Stimulated activated CD8-positive, alpha-beta memory T cell treated with anti-CD3 and anti-CD28 coated beads, Interleukin-15, amount 100 ng/mL, for 24 hours (primary cell): Measurements from ENCODE around the gene SDSL.

ENCODE experiments used
- DNase-seq: peaks from one replicate; pipeline ENCODE4 v3.0.0-alpha.2; 2020; ENCODE audit warnings: low read depth

The SDSL gene

DNA sequence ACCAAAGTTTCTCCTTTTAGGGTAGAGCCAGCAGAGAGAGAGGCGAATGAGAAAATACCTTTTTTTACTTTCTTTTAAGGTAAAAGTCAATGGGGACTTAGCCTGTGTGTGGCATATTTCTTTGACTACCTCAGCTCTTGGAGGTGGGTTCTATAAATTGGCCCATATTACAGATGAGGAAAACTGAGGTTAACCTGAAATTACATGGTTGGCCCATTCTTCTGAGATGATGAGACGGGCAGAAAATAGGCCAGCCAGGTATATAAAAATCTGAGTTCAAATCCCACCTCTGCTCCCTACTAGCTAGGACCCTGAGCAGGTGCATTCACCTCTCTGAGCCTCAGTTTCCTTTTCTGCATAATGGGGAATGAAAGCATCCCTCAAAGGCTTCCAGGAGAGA lies 27.1 kb downstream of the SDSL start:
- DNase-seq = no peak

DNA sequence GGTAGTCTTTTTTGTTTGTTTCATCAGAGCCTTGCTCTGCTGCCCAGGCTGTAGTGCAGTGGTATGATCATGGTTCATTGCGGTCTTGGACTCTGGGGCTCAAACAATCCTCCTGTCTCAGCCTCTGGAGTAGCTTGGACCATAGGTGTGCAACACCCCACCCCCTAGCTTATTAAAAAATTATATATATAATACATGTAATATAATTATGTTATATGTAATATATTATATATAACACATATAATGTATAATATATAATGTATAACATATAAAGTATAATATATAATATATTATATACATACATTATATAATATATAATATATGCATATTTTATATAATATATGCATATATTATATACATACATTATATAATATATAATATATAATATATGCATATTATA lies 27.7 kb downstream of the SDSL start:
- DNase-seq = no peak

GRCh38 chr12:113452458-113452857 lies 30.3 kb downstream of the SDSL start:
- no peak for DNase-seq

DNA sequence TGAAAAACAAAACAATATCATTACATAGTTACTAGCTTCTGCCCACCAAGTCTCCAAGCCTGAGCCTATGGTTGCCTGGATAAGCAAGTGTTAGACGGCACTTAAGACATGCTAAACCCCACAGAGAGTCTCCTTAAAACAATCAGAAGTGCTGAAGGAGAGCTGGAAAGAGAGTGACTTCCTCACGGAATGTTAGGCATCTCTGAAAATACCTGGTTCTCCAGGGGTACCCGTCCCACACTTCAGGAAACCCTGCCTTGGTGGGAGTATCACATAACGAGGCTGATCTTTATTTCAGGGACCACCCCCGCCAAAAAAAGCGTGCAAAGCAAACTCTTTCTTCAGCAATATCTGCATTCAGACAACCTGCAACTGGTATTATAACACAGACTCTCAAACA lies 31.1 kb downstream of the SDSL start:
- no peak for DNase-seq

GRCh38 chr12:113456199-113456598 lies 34.0 kb downstream of the SDSL start:
- no peak for DNase-seq

- DNase-seq = no peak
Observed at GRCh38 chr12:113456761-113457160, 34.6 kb downstream of the SDSL start.

DNA sequence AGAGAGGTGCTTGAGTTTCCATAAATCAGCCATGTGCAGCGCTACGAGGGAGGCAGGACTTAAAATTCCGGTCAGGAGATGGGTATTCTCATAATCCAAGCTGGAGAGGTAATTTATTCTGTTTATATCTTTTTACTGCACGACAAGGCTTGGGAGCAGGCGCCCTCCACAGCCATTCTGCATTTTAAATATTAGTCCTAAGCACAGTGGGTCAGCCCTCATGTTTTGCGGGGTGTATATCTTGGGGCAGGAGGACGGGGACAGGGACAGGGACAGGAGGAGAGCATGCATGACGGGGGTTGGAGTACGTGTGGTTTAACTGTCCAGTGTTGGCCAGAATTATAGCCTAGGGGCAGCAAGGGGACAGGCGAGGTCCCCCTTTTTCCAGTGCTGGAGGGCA lies 35.0 kb downstream of the SDSL start:
- DNase-seq = no peak

GRCh38 chr12:113457710-113458109 lies 35.5 kb downstream of the SDSL start:
- no peak for DNase-seq

DNA sequence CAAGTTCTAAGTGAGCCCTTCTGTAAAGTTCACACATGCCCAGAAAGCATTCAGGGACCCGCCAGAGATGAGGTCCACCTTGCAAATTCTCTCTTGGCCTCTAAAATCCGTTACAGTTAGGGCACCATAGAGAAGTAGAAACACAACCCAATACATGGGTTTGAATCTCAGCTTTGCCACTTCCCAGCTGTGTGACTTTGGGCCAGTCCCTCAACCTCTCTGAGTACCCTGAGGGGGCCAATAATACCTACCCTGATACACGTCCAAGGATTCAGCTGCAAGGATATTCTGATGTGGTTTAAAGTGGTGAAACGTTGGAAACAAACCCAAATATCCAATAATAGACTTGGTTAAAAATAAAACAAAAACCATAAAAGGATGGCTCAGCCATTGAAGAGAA lies 37.8 kb downstream of the SDSL start:
- DNase-seq = no peak

- DNase-seq = no peak
Observed at GRCh38 chr12:113461666-113462065, 39.5 kb downstream of the SDSL start.

DNA sequence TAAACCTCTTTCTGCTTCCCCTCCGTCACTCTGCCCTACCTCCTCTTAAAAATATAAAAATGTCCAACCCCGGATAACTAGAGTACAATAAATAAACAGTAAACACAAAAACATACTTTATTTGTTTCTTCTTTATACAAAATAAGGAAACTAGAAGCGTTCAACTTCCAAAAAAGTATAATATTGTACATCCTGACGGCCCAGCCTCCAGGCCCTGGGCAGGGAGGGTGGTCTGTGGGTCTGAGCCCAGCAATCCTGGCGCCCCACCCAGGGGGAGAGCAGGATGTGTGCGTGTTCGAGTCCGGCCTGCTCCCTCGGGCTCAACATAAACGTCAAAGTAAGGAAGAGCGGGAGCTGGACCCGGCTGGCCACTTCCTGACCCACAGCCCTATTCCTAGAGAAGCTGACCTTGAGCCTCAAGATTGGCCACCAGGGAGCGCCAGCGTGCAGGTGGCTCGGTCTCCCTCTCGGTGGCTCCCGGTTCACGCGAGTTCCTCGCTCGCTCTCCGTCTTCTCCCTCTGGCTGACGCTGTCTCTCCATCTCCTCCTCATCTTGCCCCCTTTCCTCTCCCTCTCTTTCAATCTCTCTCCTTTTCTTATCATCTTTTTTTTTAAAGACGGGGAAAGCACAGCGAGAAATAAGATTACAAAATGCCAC lies 40.1 kb downstream of the SDSL start:
- DNase-seq = peak; percentile 42

DNA sequence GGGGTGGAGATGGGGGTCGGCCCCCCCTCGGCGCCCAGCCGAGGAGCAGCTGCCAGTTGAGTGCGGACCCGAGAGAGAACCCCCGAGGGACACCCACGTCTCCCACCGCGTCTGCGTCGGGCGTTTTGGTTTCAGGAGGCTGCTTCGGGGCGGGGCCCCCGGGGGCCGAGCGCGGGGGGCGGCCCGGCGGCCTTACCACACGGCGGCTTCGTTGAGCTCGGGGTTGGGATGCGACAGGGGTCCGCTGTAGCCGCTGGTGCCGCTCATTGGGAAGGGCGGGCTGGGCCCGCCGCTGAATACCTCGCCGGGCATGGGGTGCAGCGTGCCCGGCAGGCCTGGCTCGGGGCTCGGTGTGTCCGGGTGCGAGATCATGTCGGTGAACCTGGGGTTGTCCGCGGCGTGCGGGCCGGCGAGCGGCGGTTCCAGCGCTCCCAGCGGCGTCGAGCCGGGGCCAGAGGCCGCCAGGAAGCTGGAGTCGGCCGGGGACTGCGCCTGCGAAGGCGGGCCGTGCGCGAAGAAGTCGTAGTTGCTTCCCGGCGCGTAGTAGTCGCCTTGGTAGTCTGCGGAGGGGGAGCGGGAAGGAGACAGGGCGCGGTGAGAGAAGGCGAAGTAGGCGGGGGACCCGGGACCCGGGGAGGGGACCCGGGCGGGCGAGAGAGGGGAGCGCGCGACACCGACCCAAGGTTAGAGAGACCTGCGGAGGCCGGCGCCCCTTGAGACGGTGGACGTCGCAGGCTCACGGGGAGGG lies 41.0 kb downstream of the SDSL start:
- DNase-seq = no peak

GRCh38 chr12:113463746-113464451 lies 41.7 kb downstream of the SDSL start:
- no peak for DNase-seq

GRCh38 chr12:113464452-113464775 lies 42.2 kb downstream of the SDSL start:
- DNase-seq = no peak

DNA sequence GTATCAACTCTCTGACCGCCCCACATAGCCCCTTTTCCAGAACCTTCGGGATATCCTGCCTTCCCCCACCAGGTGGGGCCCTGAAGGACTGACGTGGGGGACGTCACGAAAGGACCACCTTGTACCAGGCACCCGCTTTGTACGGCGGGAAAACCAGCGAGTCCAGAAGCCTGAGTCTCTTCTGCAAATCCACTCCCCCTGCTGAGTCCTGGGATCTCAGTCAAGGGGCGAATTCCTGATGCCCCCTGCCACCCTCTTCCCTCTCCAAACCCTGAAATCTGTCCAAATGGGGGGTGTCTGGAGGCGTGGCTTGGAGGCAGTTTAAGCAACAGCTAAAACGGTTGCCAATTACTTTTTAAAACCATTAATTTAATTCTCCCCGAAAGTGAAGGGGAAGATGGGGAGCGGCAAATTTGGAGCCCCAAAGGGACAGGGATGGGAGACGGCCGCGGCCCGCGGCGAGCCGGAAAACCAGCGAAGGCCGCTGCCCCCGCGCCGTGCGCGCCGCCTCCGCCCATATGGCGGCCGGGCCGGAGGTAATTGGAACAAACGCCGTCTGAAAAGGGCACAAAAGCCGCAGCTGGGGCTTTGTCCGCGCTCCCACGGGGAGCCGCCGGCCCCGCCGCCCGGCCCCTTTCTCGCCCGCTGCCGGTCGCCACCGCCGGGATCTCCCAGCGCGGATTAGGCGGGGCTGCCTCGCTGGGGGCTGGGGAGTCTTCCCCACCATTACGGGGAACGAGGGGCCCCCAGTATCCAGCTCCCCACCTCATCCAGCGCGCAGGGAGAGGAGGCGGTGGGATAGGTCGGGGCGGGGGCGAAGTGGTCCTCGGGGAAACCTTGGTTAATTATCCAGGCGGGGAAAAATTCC lies 42.9 kb downstream of the SDSL start:
- no peak for DNase-seq

- no peak for DNase-seq
Observed at GRCh38 chr12:113465808-113466453, 43.8 kb downstream of the SDSL start.

DNA sequence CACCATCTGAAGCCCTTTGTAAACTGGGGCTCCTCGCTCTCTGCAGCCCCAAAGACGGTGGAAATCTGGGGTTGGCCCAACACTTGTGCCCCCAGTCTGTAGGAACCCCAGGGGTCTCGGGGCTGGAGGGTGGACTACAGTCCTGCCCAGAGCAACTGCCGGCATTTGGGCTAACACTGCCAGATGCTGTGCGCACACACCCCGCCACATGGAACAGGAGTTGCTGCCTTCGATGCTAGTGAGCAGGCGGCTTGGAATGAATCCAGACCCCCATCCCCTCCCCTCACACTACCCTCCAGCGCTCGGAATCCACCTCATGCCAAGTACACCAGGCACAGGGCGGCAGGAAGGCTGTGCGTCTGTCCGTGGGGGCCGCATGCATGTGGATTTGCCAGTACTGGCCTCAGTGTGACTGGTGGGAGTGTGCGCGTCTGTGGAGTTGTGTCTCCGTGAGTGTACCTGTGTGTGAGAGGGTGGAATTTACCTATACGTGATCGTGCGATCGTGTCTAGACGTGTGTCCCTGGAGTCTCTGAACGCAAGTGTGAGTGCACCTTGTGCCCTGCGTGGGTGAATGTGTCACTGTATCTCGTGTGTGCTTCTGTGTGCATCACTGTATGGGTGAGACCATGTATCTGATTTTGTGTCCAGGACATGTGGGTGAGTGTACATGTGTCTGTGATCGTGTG lies 44.4 kb downstream of the SDSL start:
- DNase-seq = no peak

DNA sequence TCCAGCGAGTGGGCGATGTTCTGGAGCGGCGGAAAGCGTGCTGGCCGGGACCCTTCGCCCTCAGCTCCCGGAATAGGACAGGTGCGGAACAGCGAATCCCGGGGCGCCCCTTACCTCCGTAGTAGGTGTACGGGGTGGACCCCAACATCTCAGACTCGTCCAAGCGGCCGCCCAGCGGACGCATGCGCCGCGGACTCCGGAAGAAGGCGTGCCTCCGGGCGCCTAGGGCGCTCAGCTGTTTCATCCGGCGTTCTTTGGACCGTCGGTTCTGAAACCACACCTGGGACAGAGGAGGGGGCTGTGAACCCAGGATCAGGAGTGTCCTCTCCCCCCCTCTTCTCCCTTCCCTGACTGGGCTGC lies 44.9 kb downstream of the SDSL start:
- no peak for DNase-seq

DNA sequence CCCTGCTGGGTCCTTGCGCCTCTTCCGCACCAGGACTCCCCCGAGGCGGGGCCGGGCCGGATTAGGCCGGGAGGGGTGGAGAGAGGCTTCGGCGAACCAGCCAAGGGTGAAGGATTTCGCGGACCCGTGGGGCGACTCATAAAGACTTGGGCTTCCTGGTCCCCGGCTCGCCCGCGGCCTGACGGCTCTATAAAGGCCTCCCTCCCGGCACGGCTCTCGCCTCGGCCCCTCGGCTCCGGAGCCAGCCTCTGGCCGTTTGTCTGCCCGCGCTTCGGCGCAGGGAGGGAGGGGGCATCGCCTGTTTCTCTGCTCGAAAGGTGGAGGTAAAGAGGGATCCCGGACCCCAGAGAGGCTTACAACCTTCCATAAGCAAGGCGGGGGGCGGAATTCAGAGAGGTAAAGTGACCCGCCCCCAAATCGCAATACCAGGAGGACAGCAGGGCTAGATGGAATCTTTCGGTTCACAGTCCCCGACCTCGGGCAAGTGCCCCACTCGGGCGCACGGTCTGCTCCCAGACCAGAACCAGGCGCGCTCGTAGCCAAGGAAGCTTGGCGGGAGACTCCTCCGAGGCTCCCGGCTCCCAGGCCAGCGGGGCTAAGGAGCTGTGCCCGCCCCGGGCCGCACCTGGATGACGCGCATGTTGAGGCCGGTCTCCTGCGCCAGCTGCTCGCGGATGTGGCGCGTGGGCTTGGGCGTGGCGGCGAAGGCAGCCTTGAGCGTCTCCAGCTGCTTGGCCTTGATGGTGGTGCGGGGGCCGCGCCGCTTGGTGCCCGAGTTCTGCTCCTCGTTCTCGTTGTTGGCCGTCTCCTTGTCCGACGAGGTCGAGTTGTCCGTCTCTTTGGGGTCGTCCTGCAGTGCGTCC lies 45.6 kb downstream of the SDSL start:
- DNase-seq = no peak
